WI38 (cell line): ENCODE data around the gene LPIN1.
A peak's percentile ranks its signal among the peaks of the same experiment; 100 is the strongest.

Experiments used
- H3K4me3 ChIP-seq: 2 replicates; pipeline ENCODE4 v1.5.1; 2011; ENCODE audit warnings: low read depth, mild to moderate bottlenecking, control low read depth, low read length
- CTCF ChIP-seq: IDR thresholded peaks from 2 replicates; pipeline ENCODE4 v1.5.1; 2012; ENCODE audit warnings: low read depth, mild to moderate bottlenecking, control low read depth, low read length

The LPIN1 gene

DNA sequence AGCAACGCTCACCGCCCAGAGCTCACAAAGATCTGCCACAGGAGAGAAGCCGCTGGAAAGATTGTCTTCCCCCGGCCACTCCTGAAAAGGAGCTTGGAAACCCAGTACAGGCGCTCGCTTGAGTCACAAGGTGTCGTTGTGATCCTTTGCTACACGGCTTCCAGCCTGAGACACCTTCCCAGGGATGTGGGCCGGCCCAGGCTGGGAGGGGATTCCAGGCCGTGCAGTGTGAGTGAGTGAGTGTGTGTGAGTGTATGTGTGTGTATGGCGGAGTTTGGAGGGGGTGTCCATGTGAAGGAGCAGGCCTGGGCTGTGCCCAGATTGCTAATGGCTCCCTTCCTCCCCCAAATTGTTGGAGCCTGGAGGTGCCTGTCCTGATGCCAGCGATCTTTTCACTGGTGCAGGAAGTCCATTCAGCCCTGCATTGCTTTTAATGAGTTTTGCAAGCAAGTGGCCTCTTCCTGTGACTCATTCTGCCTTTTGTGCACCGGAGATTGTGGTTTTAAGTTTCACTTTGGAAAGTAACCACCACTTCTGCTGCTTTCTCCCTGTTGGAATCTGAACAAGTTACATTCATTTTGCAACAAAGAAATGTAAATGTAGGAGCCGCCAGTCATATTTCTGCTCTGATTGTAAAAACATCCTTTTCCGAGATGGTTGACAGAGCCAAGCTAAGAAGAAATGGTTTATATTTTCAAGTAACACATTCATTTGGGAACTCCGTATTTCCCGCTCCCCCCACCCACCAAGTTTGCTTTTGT, 83.7 kb downstream of the LPIN1 start:
- H3K4me3 ChIP-seq, result peak overlapping the region; percentile 49
- peak; percentile 24; the same call in 1 of the 2 replicates for TF ChIP-seq CTCF

- H3K4me3 ChIP-seq, result peak overlapping the region; percentile 49
- TF ChIP-seq CTCF, result no peak
Measured at GRCh38 chr2:11830708-11831301, 84.4 kb downstream of the LPIN1 start.

DNA sequence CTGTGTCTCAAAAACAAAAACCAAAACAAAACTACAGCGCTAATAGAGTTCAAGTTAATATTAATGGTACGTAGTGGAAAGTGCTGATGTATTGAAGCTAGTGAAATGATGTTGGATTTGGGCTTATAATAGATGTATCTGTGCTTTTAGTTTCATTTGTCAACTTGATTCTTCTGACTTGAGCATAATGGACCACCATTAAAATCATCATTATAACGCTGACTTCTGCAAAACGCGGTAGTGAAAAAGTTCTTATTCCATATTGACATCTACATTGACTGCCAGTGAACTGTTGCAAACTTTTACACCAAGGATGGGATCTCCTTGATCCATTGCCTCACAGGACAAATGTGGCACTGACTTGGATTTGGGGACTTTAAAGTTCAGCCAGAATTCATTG, 85.0 kb downstream of the LPIN1 start:
- H3K4me3 ChIP-seq, result no peak overlapping the region
- no peak for TF ChIP-seq CTCF

- no peak for TF ChIP-seq CTCF
- no peak overlapping the region for H3K4me3 ChIP-seq
Measured at GRCh38 chr2:11832531-11832930, 86.1 kb downstream of the LPIN1 start.

- TF ChIP-seq CTCF, result no peak
- no peak overlapping the region for H3K4me3 ChIP-seq
Measured at GRCh38 chr2:11833601-11834000, 87.2 kb downstream of the LPIN1 start.

GRCh38 chr2:11835403-11835802, 89.0 kb downstream of the LPIN1 start:
- no peak overlapping the region for H3K4me3 ChIP-seq
- no peak for TF ChIP-seq CTCF

DNA sequence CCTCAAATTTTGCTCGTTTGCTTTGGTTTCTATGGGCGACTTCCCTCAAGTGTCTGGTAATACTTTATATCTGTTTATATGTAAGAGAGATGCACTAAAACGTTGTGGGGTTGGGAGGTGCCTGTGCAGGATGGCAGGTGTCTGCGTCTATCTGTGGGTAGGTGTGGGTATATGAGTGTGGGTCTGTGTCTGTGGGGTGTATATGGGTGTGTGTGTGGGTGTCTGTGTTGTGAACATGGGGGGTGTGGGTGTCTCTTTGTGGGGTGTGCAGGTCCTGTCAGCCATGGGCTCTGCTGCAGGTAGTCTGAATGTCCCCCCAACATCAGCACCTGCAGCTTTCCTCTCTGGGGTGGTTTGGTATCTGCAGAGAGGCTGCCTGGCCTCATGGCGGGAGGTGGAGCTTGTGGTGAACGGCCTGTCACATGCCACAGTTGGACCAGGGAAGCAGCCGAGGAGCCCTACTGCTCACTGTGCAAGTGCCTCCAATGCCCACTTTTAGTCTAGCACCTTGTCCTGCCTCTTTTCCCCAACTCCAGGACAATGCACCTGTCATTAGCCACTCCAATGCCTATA, 90.3 kb downstream of the LPIN1 start:
- no peak for TF ChIP-seq CTCF
- no peak overlapping the region for H3K4me3 ChIP-seq
